Measurements from ENCODE around the gene URB1.

Gene URB1

DNA sequence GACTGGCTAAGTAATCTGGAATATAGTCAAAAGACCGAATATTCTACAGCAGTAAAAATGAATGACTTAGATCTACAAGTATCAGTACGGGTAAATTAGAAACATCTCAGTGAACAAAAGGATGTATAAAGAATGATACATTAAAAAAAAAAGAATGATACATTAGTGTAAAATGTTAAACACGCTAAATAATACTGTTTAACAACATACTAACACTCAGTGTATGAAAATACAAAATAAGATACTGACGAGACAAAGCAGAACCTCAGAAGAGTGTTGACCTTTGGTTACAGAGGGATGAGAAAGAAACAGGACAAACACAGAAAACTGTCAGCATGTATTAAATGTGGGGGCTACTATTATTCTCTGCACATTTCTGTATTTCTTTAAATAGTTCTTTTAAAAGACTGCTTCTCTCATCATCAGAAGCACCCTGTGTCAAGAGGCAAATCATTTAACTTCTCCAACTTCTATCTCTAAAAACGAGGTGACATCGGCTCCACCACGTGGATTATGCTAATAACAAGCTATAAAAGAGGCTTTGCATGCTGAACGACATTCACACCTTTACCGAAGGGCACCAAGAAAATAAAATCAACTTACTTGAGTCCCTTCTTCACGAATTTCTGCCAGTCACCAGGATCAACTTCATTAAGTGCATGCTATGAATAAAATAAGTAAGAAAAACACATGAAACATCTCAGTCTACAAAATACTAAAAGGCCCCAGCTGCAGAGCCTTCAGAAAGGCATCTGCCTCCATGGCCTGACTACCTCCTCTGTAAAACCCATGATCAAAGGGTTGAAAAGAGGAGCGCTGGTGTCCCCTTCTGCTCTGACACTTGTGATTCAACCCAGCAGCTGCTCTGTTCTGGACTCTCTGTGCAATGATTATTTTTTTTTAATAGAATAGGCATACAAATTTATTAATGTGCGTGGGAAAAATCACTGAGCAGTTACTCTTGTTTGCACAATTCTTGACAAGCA is 51.7 kb downstream of the URB1 start:
- FAIRE-seq, result no peak

DNA sequence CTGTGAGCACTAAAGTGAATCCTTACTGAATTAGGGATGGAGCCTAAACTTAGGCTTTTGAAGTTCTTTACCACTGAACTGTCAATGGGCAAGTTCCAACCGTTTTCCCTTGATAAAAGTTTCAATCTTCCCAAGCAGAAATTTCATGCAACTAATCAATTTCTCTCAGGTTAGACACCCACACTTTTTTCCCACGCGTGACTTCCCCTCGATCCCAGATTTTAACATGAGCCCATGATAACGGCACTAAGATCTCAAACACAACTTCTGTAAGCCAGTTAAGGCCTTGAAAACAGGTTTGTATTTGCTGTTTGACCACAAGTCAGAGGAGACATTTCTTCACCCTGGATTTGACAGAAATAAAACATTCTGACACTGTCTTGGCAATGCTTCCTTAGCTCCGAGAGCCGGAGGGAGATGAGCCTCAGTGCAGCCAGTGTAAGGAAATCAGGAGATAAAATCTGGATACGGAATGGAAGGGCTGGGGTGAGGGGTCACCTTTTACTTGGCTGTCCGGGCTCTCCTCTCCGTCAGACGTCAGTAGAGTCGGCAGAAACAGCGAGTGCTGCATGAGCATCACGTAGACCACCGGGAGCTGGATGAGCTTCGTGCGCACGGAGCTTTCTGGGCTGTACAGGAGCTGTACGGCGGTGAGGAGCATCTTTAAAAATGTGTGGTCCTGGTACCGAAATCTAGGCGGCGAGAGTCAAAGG is 54.4 kb downstream of the URB1 start:
- FAIRE-seq, result no peak

DNA sequence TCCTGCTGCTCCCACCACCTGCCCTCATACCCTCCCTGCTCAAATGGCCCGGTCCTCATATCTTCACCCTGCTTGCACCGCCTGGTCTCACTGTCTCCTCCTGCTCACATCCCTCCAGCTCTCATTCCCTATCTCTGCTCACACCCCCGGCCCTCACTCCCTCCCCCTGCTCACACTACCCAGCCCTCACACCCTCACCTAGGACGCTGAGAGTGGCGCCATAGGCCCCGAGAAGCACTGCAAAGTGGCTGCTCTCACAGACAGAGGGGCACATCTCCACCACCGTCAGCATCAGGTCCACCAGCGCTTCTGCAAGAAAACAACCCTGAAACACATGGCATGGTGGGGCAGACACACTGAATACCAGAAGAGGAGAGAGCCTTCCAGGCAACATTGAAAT is 55.6 kb downstream of the URB1 start:
- FAIRE-seq, result no peak

DNA sequence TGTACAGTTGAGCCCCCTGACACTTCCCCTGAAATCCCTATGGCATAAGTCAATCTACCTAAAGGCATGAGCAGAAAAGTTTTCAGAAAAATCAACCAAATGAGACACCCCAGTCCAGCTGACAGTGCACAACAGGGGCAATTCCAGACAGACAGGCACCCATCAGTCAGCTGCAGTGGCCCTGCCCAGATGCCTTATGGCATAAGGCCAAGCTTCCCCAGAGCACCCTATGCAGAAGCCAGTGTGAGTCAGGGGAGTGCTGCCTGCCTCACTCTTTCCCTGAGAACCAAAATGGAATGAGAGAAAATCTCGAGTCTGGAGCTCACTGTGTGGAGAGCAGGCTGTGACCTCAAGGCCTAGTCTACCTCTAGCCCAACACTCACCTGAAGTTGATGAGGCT is 56.1 kb downstream of the URB1 start:
- FAIRE-seq, result no peak

DNA sequence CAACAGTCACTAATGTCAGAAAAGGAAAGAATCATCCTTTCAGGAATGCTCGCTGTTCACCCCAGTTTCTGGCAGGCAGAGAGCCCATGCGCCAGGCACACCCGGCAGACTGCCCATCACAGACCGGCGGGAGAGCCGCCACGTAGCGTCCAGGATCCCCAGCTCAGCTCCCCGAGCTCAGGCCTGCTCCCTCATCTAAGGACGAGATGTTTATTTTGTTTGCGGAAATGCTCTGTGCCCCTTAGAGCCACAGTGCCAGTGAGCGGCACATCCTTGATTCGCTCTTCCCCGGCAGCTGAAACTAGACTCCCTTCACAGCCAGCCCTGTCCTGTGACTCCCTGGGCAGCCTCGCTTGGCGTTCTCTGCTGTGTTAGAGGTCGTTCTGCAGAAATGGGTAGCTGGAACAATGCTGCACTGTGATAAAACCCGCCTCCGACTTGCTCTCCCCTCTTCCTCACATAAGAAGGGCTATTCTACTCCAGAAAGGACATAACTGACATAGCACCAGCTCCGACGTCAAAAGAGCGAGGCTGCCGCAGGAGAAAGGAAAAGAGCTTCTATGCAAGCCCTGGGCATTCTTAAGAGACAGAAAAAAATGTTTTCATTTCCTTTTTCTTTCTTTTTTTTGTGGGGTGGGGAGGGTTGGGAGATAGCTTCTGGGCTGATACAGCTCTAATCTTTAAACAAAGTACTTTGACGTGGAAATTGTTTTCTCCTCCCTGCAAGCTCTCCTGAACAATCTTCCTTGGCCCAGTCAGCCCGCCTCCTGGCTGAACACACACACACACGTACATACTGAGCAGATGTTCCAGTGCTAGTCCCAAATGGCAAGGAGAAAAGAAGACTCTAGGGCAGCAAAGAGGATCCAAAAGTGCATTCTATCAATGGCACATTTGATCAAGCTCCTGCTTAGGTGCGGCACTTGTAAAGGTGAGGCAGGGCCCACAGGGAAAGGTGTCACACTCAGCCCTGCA is 56.9 kb downstream of the URB1 start:
- FAIRE-seq, result no peak

DNA sequence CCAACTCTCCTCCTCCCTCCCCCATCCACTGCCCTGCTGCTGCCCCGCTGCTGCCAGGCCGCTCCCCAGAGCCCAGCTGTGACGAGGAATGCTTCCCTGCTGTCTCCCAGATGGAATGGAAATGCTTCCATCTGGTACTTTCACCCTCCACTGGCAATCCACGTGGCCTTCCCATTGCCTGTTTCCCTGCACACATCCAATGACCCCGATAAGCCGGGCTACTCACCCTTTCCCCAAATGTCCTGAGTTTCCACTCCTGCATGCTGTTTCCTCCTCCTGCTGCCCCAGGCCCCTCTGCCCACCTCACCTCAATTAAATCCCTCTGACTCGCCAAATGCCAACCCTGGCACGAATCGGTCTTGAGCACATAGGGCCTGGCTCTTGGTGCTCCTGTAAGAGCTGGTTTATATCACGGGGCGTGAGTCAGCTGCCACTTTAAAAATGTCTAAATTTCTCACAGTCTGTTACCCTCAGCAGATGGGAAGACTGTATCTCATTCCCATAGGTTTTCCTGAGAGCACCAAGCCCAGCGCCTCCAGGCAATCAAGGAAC is 57.8 kb downstream of the URB1 start:
- FAIRE-seq, result no peak

DNA sequence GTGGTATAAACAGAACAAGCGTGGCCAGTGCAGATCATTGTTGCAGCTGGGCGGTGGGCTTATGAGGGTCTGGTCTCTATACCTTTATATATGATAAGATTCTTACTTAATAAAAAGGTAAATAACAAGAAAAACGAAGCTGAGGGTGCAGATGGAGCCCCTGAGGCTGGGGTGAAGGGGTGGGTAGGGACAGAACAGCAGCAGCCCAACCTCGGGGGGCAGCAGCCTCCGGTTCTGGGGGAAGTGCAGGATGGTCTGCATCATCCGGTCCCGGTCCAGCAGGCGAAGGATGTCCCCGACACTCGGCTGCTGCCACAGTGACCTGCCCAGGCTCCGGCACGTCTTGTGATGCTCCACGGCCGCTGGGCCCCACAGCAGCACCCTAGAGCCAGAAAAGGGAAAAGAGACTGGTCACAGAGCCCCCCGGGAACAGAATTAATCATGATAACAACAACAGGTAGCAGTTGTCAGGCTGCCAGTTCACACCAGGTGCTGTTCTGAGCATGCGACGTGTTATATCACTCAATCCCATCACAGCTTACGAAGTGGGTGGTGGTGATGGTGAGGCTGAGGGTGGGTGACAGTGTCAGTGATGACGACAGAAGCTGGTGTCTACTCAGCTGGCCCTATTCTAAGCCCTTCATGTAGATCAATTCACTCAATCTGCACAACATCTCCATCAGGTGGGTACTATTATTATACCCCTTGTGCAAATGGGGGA is 58.7 kb downstream of the URB1 start:
- FAIRE-seq, result no peak

DNA sequence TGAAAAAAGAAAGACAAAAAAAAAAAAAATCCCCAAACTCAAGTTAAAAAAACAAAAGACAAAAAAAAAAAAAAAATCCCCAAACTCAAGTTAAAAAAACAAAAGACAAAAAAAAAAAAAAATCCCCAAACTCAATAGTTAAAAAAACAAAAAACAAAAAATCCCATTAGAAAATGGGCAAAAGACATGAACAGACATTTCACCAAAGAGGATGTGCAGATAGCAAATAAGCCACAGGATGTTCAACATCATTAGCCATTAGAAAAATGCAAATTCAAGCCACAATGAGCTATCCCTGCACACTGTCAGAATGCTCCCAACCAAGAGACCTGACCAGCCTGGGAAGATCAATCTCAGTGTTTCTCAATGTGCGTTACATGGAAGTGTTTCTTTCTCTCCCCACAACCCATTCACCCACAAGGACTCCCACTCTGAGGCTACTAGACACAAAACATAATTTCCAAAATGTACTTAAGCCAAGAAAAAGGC is 60.3 kb downstream of the URB1 start:
- peak; percentile 97 for FAIRE-seq

DNA sequence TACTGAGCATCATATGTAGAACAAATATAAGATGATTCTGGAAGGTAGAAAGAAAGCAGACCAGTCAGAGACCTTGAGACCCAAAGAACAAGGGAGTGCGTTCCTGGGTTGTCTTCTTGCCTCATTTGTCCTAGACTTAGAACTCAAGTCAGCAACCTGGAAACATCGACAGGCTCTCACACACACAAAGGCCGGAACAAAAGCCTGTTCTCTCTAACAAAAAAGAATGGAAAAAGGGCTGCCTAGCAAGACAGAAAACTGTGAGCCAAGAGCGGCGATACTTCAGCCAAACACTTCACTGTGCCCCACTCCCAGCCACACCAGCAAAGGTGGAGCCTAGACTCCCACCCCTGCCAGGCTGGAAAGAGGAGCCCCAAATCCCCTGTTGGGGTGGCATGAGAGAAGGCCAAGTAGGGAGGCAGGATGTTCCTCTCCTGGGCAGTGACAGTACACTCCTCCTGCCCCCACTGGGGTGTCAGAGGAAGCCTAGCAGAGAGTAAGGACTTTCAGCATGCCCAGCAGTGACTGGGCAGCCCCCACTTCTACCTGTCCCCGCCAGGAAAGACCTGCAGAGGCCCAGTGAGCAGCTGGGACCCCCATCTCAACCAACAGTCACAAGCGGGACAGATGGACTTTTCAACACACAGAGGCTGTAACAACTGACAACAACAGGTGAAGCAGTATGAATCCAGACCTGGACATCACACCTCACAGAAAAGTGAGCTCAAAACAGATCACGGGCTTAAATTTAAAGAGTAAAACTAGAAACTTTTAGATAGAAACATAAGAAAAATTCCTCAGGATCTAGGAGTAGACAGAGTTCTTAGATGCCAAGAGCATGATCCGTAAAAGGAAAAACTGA is 61.1 kb downstream of the URB1 start:
- no peak for FAIRE-seq

DNA sequence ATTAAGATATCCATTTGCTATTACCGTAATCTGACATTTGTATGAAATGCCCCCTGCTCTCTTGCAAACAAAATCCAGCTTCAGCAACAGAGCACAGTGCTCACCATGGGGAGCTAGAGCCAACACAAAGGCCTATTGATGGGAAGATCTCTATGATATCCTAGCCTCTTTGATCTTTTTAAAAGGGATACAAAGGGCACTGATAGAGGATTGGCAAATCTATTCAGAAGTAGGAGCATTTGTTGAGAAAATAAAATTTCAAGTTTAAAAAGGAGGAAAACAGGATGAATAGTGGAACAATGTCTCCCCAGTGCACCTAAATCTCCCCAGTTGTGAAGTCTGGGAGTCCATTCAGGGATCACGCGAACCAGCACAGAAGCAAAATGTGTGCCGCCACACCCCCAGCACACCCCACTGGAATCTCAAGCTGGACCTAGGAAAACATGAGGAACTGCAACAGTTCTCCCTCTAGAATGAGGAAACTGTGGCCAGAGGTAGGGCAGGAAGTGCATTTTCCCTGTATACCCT is 62.0 kb downstream of the URB1 start:
- no peak for FAIRE-seq

DNA sequence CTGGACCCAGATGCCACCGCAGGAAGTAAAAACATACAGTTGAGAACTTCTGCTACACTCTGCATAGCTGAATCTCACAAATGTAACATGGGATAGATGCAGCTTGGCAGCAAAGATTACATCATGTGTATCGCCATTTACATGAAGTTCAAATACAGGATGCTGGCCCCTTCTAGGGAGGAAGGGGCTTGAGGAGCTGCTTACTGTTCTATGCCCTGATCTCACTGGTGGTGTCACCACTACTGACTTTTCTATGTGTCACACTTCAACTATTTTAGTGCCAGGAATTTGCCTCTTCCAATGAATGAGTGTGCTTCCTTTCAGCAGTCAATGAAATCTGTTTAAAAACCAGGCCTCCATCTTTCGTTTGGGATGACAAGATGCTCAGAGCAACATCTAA is 63.0 kb downstream of the URB1 start:
- no peak for FAIRE-seq

DNA sequence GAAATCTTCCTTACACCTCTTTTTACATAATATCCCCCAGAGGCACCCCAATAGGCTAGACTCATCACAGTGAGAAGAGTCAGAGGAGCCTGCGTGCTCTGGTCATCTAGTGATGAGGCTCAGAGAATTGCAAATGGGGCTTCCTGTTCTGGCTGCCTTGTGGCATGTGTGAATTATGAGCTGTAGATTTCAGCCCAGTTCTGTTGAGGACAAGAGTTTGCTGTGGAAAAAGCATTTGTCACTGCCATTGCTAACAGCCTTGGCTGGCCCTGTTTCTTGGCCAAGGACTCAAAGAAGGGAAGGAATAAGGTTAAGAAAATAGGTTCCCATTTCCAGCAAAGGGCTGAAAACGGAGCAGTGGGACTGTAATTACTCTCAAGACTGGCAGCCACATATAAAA is 63.5 kb downstream of the URB1 start:
- FAIRE-seq, result no peak

DNA sequence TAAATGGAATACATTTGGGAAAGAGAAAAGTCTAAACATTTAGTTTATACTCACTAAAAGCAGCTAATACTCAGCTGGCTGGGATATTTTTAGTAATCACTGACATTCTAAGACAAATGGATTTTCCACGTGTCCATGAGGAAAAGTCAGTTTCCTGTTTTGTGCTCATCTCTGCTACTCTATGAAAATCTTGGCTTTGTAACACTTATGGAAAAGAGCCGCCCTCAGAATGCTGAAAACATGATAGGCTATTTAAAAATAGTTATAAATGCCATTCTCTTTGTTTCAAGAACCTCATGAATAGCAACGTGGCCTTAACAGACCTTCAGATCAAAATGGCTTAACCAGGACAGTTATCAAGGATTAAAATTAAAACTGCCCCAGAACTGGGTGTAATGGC is 64.2 kb downstream of the URB1 start:
- no peak for FAIRE-seq

DNA sequence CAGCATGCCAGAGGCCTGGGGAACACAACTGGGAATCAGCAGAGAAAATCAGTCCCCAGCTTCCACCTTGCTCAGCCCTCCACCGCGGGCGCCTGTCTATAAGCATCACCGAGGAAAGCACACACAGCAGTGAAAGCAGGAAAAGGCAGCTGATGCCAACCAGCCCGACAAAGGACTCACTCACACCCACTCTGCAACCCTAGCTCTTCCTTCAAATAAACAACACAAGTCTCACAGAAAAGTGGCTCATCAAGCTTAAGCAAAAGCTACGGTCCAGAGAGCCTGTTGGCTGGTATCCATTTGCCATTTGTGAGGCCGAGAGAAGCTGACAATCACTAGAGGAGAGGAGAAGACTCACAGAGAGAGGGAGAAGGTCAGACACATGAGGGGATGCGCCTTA is 67.1 kb downstream of the URB1 start:
- FAIRE-seq, result no peak

DNA sequence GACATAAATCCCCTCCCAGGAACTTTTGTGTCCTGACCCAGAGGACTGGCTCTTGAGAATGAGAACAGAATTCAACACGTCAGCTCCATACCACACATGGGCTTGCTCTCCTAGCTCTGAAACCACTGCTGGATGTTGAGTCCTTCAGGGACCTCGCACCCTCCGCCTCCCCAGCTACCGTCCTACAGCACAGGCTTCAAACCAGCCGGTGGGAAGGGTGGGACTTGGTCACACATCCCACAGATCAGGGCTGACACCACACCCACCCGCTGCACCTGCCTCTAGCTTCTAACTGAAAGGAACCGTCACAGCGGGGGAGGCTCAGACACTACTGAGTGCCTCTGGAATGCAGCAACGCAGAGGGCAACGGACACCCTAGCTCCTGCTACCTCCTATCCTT is 70.1 kb downstream of the URB1 start:
- no peak for FAIRE-seq

DNA sequence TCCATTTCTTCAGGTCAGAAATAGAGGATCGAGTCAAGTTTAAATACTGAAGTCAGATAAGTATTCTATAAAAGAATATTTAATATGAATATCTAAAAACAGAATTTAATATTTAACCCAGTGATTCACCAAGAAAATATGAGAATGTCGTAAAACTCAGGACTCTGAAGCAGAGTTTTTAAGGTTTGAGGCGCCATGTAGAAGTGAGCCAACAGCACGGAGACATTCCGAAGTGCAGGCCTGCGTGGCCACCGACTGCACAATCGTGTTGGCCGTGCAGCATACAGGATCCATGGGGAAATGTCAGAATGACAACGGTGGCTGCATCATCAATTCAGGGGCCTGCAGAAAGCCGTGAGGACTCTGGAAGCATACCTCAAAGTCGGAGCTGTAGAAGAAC is 70.7 kb downstream of the URB1 start:
- FAIRE-seq, result no peak

DNA sequence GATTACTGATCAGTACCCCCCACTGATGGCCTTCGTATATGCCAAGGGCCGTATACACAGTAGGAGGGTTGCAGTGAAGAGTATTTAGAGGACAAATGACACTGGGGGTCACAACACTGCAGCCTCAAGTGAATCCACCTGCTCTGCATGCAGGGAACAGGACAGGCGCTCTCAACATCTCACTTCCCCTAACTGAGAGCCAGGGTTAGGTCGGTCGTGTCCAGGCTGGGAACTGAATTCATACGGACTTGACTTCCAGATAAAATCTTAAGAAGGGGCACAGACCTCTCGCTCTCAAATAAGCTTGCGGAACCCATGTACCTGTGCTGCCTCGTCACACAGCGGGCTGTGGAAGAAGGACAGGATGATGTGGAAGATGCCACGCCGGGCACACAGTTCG is 71.3 kb downstream of the URB1 start:
- FAIRE-seq, result no peak

DNA sequence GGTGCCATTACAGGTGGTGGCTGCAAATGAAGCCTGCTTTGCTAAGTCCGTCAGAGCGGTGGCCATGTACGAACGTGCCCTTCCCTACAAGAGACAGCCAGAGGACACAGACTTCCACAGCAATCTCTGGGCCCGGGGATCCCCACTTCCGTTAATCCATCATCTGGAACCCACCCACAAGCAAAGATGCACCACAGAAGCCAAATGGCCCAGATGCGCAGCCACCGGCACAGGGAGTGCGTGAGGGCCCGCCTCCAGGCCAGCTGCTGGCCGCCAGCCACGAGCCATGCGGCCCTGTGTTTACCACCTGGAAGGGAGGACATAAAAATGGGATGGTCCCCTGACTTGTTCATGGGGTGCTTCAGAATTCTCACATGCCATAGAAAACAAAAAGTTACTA is 72.1 kb downstream of the URB1 start:
- FAIRE-seq, result no peak

DNA sequence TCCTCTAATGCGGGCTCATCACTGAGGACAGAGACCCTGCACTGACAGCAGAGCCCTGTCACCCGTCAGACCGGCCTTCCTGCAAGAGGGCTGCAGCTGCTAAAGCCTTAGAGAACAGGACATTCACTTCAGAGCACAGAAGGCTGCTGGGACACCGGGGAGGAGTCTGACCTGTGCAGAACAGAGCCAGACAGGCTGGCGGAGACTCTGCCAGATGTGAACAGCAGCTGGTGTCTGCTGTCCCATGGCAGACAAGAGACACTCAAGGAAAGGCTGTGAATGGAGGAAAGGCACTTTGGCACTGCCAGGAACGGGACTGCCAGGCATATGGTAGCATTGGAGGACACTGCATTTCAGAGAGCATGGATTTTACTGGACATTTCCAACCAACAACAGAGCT is 72.8 kb downstream of the URB1 start:
- FAIRE-seq, result no peak

DNA sequence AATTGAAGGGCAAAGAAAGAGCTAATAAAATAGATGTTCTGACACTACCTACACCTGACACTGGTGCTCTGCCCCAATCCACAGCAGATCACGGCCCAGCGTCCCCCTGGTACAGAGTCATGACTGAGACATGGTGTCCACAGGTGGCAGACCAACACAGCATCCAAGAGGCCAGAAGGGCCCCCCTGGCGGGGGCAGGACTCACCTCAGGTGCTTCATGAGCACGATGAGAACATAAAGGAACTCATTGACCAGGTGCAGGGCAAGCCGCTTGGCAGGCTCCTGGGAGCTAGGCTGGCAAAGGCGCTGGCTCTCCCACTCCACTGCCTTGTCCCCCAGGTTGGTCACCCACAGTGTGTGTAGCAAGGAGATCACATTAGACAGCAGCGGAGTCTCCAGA is 73.8 kb downstream of the URB1 start:
- no peak for FAIRE-seq

Data from endometrium (tissue), 2 donors.